Activated naive CD8-positive, alpha-beta T cell (primary cell): ENCODE results near the gene GAREM1.

Source experiments
- H3K27ac Mint-ChIP-seq: one replicate; pipeline ENCODE4 v1.8.0; 2021; ENCODE audit warnings: mixed read lengths
- H3K27me3 Mint-ChIP-seq: one replicate; pipeline ENCODE4 v1.8.0; 2021; ENCODE audit warnings: mixed read lengths
- H3K36me3 Mint-ChIP-seq: one replicate; pipeline ENCODE4 v1.8.0; 2021; ENCODE audit warnings: mixed read lengths
- H3K4me1 Mint-ChIP-seq: one replicate; pipeline ENCODE4 v1.8.0; 2021; ENCODE audit warnings: low read depth, mixed read lengths
- H3K4me3 Mint-ChIP-seq: one replicate; pipeline ENCODE4 v1.8.0; 2021; ENCODE audit warnings: mild to moderate bottlenecking, mixed read lengths
- H3K9me3 Mint-ChIP-seq: one replicate; pipeline ENCODE4 v1.8.0; 2021; ENCODE audit warnings: low read depth, mixed read lengths

Gene GAREM1

DNA sequence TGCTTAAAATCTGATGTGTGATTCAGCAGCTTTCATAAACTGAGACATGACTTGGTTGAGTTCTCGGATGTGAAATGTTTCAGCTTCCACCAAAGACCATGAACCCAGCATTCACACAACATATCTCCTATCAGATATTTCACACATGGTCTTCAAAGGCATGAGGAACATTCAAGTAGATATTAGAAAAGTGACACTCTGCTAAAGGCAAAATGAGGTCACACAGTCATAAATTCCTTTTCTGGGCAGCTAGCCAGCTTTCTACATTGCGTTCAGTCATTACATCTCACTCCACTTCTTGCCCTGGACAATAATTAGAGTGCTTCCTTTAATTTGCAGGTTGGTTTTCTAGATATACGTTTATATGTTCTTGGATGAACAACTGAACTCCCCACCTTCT, 96.7 kb downstream of the GAREM1 start:
- Mint-ChIP-seq H3K4me3 (no peak overlapping the region), H3K36me3 (no peaks in the 10 kb centered on the region), H3K27ac (no peak overlapping the region), H3K27me3 (peaks cover 10% of the 10 kb centered on the region), H3K4me1 (no peaks in the 10 kb centered on the region), H3K9me3 (no peaks in the 10 kb centered on the region)

- Mint-ChIP-seq H3K36me3 (no peaks in the 10 kb centered on the region), H3K4me3 (no peak overlapping the region), H3K27me3 (peaks cover 7% of the 10 kb centered on the region), H3K9me3 (no peaks in the 10 kb centered on the region), H3K27ac (no peak overlapping the region), H3K4me1 (no peaks in the 10 kb centered on the region)
Measured at GRCh38 chr18:32373505-32373904, 97.2 kb downstream of the GAREM1 start.

GRCh38 chr18:32372381-32373061, 98.2 kb downstream of the GAREM1 start:
- Mint-ChIP-seq H3K27ac (no peak overlapping the region), H3K27me3 (peaks cover 8% of the 10 kb centered on the region), H3K9me3 (no peaks in the 10 kb centered on the region), H3K36me3 (no peaks in the 10 kb centered on the region), H3K4me1 (no peaks in the 10 kb centered on the region), H3K4me3 (no peak overlapping the region)

- H3K4me3 Mint-ChIP-seq = no peak overlapping the region
- H3K9me3 Mint-ChIP-seq = no peaks in the 10 kb centered on the region
- H3K4me1 Mint-ChIP-seq = no peaks in the 10 kb centered on the region
- H3K27ac Mint-ChIP-seq = no peak overlapping the region
- H3K27me3 Mint-ChIP-seq = peaks cover 7% of the 10 kb centered on the region
- no peaks in the 10 kb centered on the region for H3K36me3 Mint-ChIP-seq
Measured at GRCh38 chr18:32372047-32372380, 98.7 kb downstream of the GAREM1 start.

DNA sequence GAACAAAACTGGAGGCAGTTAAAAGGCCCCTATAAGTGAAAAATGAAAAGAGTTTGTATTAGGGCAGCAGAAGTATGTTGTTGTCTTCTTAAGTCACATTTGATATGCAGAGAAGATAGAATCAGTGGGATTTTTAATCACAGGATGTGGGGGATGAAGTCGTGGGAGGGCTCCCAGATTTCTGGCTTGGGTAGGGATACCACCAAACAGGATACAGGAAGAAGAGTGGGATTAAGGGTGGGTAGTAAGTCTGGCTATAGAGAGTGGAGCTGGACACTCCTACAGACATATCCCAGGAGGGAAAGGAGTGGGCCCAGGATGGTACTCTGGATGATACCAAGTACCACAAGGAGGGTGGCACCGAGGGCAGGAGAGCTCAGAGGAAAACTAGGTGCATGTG, 99.3 kb downstream of the GAREM1 start:
- no peaks in the 10 kb centered on the region for H3K9me3 Mint-ChIP-seq
- no peaks in the 10 kb centered on the region for H3K4me1 Mint-ChIP-seq
- no peak overlapping the region for H3K4me3 Mint-ChIP-seq
- H3K36me3 Mint-ChIP-seq = no peaks in the 10 kb centered on the region
- no peak overlapping the region for H3K27ac Mint-ChIP-seq
- peaks cover 5% of the 10 kb centered on the region for H3K27me3 Mint-ChIP-seq

DNA sequence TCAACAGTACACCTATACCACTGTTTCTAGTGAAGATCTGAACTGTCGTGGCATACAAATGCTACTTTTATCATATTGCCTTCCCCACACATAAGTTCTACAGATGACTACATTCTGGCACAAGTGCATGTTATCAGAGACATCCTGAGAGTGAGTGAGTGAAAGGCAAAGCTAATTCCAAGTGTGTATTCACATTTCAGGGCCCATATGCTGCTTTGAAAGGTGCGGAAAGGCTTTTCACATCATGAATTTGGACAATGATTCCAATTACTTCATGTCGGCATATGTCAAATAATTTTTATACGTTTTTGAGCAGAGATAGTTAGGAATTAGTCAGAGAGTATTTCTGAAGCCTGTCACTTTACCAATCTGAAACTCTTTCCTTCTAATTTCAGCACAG, 101.7 kb downstream of the GAREM1 start:
- peaks cover 9% of the 10 kb centered on the region for H3K27me3 Mint-ChIP-seq
- H3K9me3 Mint-ChIP-seq = no peaks in the 10 kb centered on the region
- no peak overlapping the region for H3K4me3 Mint-ChIP-seq
- H3K4me1 Mint-ChIP-seq = no peaks in the 10 kb centered on the region
- H3K27ac Mint-ChIP-seq = no peak overlapping the region
- H3K36me3 Mint-ChIP-seq = no peaks in the 10 kb centered on the region

DNA sequence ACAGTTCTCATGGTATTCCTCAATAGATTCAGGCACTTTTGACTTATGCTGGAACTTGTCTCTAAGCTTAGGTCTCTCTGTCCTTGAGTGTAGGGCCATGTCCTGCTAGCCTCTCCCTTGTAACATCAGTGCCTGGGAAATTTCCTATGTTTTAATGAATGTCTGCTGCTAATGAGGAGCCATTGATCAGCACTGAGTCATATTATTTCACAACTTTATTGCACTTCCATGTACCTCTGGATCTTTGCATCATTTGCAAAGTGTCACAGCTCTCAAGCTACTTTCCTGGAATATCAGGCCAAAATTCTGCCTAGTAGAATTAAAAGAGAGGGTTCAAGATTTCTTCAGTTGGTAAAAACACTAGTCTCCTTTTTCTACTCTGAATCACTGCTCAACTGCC, 102.5 kb downstream of the GAREM1 start:
- Mint-ChIP-seq H3K27me3 (peaks cover 9% of the 10 kb centered on the region), H3K9me3 (no peaks in the 10 kb centered on the region), H3K36me3 (no peaks in the 10 kb centered on the region), H3K4me1 (no peaks in the 10 kb centered on the region), H3K4me3 (no peak overlapping the region), H3K27ac (no peak overlapping the region)

DNA sequence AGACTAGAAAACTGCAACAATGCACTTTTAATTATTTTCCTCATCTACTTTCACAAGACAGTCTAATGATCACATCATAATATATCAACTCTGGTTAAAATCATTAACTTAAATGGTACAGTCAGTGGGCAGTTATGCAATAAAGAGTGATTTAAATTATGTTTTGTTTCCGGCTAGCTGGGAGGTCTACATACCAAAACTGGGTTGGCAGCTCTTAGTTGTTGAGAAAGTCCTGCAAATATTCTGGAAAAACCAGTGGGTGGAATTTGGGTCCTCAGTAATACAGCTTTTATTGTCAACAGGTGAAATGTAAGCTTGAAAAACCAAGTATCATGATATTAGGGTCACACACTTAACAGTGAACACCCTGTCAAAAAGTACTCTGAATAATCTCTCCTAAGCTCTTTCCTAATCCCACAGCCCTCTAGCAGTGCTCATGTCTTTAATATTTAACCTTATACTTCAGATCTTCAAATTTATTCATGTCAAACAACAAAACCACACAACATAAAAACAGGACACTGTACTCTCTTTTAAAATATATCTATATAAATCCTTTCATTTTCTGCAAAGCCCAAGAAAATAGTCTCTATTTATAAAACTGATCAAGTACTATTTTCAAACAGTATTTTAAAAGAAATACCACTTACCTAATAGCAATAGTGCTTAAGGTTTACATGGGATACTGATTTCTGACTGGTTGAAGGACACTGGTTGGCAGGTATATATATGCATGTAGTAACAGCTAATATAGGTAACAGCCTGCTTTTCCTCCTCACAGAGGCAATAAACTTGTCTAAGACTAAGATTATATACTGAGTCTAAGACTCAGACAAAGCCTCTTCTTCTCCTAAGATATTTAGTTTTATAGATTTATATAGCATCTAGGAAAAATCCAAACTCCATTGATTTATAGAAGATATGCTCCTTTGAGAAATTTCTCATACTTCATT, 103.8 kb downstream of the GAREM1 start:
- Mint-ChIP-seq H3K27ac (no peak overlapping the region), H3K4me1 (no peaks in the 10 kb centered on the region), H3K9me3 (no peaks in the 10 kb centered on the region), H3K4me3 (no peak overlapping the region), H3K36me3 (no peaks in the 10 kb centered on the region), H3K27me3 (peaks cover 13% of the 10 kb centered on the region)

- H3K4me3 Mint-ChIP-seq = no peak overlapping the region
- H3K9me3 Mint-ChIP-seq = no peaks in the 10 kb centered on the region
- no peaks in the 10 kb centered on the region for H3K4me1 Mint-ChIP-seq
- no peaks in the 10 kb centered on the region for H3K36me3 Mint-ChIP-seq
- no peak overlapping the region for H3K27ac Mint-ChIP-seq
- peaks cover 11% of the 10 kb centered on the region for H3K27me3 Mint-ChIP-seq
Measured at GRCh38 chr18:32362484-32362883, 108.2 kb downstream of the GAREM1 start.

DNA sequence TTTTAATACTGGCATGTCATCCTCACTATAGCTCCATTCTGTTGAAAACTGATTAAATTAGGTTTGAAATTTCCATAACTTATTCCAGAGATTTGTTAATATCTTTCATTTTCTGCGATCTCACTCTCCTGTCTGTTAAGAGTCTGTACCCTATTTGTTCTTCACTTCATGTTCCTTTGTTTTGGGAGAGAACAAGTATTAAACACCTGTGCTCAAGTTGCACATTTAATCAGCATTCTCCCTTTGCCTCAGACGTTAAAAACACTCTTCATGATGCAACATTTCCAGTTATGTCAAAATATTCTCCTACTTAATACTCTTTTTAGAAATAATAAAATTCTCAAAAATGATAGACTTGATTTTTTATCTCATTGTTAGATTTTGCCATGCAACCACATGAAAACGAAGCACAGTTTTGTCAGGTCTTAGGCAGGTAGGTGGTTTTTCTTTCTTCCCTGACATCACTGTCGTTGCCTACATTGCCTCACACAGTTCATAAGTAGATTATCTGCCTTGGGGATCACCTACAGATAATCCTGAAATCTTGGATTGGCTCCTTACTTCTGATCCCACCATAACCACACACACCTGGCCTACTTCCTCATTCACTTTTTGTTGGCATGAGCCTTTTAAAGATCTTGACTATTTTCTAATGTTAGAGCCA, 109.9 kb downstream of the GAREM1 start:
- no peaks in the 10 kb centered on the region for H3K4me1 Mint-ChIP-seq
- H3K27me3 Mint-ChIP-seq = peaks cover 10% of the 10 kb centered on the region
- no peak overlapping the region for H3K27ac Mint-ChIP-seq
- no peaks in the 10 kb centered on the region for H3K9me3 Mint-ChIP-seq
- H3K4me3 Mint-ChIP-seq = no peak overlapping the region
- H3K36me3 Mint-ChIP-seq = no peaks in the 10 kb centered on the region

DNA sequence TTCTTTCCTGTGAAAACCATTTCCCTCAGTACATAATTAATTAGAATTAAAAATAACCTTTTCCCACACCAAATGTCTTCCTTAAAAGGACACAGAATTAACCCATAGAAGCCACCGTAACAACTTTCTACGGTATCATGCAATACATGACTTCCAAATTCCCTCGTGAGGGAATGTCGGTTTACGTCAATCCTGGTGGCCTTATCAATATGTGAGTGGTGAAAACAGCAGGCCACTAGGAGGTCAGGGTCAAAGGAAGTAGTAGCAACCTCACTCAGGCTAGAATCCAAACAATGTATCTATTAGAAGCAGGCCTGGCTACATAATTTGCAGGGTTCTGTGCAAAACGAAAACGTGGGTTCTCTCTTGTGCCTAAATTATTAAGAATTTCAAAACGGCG, 112.2 kb downstream of the GAREM1 start:
- Mint-ChIP-seq H3K27ac (no peak overlapping the region), H3K36me3 (no peaks in the 10 kb centered on the region), H3K4me1 (no peaks in the 10 kb centered on the region), H3K9me3 (no peaks in the 10 kb centered on the region), H3K27me3 (peaks cover 8% of the 10 kb centered on the region), H3K4me3 (no peak overlapping the region)

GRCh38 chr18:32358075-32358474, 112.6 kb downstream of the GAREM1 start:
- Mint-ChIP-seq H3K4me1 (no peaks in the 10 kb centered on the region), H3K27ac (no peak overlapping the region), H3K4me3 (no peak overlapping the region), H3K36me3 (no peaks in the 10 kb centered on the region), H3K27me3 (peaks cover 8% of the 10 kb centered on the region), H3K9me3 (no peaks in the 10 kb centered on the region)

- Mint-ChIP-seq H3K4me1 (no peaks in the 10 kb centered on the region), H3K4me3 (no peak overlapping the region), H3K9me3 (no peaks in the 10 kb centered on the region), H3K27ac (no peak overlapping the region), H3K36me3 (no peaks in the 10 kb centered on the region), H3K27me3 (peaks cover 4% of the 10 kb centered on the region)
Measured at GRCh38 chr18:32355896-32356295, 114.8 kb downstream of the GAREM1 start.

DNA sequence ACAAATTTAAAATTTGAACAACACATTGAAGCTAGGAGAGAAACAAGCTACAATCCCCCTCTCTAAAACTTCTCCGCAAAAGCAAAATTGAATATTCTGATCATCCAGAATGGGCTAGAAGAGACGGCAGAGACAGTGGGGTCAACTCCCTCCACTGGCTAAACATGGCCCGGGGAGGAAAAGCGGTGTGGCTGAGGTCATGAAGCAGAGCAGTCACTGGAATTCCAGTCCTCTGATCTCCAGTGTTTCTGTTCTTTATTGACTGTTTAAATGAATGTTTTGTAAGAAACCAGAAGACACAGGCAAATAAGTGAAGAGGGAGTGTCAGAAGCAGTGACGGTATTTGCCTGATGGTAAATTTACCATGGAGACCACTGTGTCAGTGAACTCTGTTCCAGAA, 116.2 kb downstream of the GAREM1 start:
- Mint-ChIP-seq H3K27me3 (peaks cover 4% of the 10 kb centered on the region), H3K9me3 (no peaks in the 10 kb centered on the region), H3K27ac (no peak overlapping the region), H3K4me3 (no peak overlapping the region), H3K36me3 (no peaks in the 10 kb centered on the region), H3K4me1 (no peaks in the 10 kb centered on the region)

GRCh38 chr18:32353257-32353656, 117.4 kb downstream of the GAREM1 start:
- no peaks in the 10 kb centered on the region for H3K4me1 Mint-ChIP-seq
- no peak overlapping the region for H3K4me3 Mint-ChIP-seq
- peaks cover 2% of the 10 kb centered on the region for H3K27me3 Mint-ChIP-seq
- H3K9me3 Mint-ChIP-seq = no peaks in the 10 kb centered on the region
- H3K36me3 Mint-ChIP-seq = no peaks in the 10 kb centered on the region
- no peak overlapping the region for H3K27ac Mint-ChIP-seq
